NCI-H510A treated with DMSO at 0.1 percent for 48 hours (cell line): ENCODE measurements around the gene RAB26.

Source experiments
- DNase-seq: peaks from one replicate; lab custom pipeline; 2025; lab: John Stamatoyannopoulos, UW

Gene RAB26

DNA sequence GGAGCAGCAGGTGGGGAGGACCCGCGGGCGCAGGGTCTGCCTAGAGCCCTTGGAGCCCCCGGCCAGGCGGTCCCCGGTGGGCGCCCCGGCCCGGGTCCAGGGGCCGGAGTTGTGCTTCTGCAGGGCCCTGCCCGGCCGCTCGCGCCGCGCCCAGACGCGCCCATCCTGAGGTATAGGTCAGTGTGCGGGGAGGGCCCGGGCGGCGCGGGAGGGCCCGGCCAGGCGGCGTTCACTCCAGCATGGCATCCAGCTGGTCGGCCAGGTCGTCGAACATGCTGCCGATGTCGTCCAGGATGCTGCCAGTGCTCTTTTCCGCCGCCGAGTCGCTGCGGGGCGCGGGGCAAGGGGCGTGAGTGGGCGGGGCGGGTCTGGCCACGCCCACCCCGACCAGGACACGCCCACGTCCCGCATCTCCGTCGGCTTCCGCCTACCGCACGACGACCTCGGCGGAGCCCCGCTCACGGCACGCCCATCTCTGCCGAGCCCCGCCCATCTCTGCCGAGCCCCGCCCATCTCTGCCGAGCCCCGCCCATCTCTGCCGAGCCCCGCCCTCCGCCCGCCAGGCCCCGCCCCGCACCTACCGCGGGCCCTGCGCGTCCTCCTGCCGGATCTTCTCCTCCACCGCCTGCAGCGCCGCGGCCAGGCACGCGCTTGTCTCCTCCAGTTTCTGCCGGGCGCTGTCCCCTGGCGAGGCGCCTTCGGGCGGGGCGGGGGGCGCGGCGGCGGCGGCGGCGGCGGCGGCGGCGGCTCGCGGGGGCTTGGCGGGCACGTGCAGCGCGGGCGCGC, 30.1 kb downstream of the RAB26 start:
- no peak for DNase-seq

DNA sequence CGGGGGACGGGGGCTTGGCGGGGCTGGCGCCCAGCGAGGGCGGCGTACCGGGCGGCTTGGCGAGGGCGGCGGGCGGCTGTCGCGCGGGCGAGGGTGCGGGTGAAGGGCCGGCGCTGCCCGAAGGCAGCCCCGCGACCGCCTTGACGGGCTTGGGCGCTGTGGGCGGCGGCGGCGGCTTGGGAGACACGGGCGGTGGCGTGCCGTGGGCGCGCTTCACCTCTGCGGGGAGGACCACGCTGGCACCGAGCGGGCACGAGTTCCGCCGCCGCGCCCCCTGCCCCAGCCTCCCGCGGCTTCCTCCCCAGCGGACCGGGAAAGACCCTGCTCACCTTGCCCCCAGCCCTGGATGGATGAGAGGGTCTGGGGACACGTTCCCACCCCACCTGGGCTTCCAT, 30.7 kb downstream of the RAB26 start:
- DNase-seq = no peak

DNA sequence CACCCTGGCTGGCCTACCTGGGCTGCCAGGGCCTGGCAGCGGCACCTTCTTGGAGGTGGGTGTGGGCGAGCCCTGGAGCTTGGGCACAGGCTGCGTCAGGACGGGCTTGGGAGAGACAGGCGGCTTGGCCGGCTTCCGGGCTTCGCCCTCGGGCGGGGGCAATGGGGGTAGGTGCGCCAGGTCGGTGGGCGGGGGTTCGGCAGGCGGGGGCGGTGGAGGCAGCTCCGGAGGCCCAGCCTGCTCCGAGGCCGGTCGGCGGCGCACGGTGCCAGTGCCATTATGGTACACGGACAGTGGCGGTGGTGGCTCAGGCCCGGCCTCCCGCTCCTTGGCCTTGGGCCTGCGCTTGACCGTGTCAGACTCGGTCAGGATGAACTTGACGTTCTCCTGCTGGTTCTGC, 31.2 kb downstream of the RAB26 start:
- no peak for DNase-seq

- DNase-seq = no peak
Measured at GRCh38 chr16:2180461-2180860, 32.0 kb downstream of the RAB26 start.

DNA sequence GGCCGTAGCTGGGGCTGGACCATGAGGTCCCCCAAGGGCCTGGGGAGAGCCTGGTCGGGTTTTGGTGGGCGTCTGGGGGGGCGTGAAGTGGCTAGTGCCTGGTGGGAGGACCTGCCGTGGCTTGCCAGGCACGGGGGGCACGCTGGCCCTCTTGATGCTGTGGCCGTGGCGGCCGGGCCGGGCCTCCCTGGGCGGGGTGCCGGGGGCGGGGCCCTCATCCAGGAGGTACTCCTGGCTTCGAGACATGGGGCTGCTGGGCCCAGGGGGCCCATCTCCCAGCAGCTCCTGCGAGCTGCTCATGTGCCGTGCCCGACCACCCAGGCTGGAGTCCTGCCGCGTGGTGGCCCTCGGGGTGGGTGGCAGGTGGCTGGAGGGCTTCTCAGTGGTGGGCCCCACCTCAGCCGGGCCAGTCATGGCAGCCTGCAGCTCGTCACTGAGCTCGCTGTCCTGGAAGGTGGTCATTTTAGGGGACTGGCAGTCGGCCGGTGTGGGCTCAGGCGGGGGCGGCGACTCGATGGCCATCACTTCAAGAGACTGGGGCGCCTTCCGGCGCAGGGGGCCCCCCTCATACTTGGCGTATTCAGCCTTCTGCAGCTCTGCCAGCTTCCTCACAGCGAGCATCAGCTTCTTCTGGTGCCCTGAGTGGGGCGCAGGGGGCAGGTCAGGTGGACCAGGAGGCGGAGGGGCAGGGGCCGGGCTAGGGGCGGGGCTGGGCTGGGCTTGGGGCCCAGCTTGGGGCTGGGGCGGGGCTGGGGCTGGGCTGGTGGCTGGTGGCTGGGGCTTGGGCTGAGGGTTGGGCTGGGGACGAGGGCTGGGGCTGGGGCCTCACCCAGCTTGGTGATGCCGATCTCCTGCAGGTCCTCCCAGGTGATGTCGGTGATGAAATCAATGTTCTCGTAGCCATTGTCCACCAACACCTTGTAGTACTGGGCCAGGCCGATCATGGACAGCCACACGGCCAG, 32.8 kb downstream of the RAB26 start:
- DNase-seq = no peak

DNA sequence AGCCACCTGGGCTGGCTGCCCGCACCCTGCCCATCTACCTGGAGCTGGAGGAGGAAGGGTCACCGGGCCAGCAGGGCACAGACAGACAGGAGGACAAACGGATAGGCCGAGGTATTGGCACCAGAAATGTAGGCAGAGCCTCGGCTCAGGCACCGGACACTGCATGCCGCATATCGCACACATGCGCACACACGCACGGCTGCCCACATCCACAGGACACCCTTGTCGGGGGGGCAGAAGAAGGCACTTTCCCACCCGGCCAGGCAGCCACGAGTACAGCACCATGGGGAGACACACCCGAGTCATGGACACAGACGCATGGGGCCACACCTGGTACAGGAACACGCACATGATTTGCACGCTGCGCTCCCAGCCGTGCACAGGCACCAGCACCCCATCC, 33.5 kb downstream of the RAB26 start:
- DNase-seq = no peak

DNA sequence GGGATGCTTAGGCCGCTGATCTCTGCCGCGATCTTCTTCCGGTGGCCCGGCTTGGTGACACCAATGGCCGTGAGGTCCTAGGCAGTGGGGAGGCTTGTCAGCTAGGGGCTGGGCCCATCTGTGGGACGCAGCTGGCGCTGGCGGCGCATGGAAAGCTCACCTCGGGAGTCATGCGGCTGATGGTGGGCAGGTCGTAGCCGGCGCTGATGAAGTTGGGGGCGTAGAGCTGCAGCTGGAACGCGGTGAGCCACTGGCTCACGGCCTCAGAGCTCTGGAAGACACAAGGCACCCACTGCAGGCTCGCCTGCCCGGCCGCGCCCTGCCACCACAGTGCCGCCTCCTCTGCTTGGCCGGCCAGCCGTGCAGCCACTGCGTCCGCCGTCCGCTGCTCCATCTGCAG, 35.2 kb downstream of the RAB26 start:
- no peak for DNase-seq

DNA sequence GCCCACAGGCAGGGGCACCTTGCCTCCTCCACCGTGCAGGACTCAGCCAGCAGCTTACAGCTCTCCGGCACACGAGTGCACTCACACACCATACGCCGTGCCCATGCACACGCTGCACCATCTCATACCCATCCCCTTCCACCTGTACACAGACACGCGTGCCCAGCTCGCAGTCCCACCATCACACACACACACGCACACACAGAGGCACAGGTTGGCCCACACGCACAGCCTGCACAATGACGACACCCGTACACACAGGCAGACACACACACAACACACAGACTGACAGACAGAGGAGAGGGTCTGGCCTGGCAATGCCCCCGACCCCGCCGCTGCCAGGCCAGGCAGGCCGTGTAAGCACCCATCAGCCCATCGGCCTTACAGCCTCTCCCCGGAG, 35.9 kb downstream of the RAB26 start:
- no peak for DNase-seq

DNA sequence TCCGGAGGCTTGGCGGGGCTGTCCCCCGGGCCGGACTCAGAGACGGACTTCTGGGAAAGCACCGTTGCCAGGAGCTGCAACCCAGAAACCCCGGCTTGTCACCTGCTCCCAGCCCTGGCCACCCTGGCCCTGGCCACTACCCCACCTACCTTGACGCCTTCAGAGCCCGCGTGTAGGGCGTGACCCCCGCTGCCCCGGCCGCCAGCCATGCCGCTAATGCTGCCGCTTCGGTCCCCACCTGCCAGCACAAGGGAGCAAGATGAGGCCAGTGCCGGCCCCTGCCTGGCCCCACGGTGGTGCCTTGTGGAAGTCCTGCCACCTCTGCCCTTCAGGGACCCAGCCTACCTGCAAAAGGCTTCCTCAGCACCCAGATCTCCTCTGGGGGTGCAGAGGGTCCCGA, 36.5 kb downstream of the RAB26 start:
- DNase-seq = no peak

DNA sequence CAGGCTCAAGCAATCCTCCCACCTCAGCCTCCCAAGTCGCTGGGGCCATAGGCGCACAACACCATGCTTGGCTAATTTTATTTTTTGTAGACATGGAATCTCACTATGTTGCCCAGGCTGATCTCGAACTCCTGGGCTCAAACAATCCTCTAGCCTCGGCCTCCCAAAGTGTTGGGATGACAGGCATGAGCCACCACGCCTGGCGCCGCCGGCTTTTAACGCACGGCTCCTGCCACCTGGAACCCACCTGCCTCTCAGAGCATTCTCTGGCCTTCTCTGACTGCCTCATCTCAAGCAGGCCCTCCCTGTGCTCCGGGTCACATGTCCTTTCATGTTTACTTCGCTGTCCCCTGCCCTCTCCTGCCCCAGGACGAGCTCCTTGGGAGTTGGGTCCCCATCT, 37.6 kb downstream of the RAB26 start:
- DNase-seq = no peak

- DNase-seq = no peak
Measured at GRCh38 chr16:2186505-2186904, 38.1 kb downstream of the RAB26 start.

GRCh38 chr16:2187212-2187611, 38.8 kb downstream of the RAB26 start:
- DNase-seq = no peak

DNA sequence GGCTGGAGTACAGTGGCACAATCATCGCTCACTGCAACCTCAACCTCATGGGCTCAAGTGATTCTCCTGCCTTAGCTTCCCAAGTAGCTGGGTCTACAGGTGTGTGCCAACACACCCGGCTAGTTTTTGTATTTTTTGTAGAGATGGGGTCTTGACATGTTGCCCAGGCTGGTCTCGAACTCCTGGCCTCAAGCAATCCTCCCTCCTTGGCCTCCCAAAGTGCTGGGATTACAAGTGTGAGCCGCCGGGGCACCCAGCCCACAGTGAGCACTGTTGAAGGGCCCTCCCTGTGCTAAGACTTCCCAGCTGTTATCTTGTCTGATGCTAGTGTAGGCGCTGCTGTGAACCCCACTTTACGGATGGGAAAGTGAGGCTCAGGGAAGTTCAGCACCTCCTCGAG, 40.0 kb downstream of the RAB26 start:
- DNase-seq = no peak

GRCh38 chr16:2189252-2189893, 40.9 kb downstream of the RAB26 start:
- DNase-seq = no peak

GRCh38 chr16:2190002-2190658, 41.7 kb downstream of the RAB26 start:
- no peak for DNase-seq

GRCh38 chr16:2190659-2191445, 42.4 kb downstream of the RAB26 start:
- no peak for DNase-seq

DNA sequence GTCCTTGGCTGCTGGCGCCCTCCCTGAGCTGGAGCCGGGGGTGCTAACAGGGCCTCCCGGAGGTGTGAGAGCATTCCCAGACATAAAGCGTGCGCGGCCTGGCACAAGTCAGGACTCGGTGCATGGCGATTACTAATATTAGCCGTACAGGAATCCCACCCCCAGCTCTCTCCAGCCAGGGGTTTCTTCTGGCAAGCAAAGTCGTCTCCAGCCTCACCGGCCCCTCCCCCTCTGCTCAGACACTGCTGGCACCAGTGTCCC, 43.0 kb downstream of the RAB26 start:
- DNase-seq = no peak

DNA sequence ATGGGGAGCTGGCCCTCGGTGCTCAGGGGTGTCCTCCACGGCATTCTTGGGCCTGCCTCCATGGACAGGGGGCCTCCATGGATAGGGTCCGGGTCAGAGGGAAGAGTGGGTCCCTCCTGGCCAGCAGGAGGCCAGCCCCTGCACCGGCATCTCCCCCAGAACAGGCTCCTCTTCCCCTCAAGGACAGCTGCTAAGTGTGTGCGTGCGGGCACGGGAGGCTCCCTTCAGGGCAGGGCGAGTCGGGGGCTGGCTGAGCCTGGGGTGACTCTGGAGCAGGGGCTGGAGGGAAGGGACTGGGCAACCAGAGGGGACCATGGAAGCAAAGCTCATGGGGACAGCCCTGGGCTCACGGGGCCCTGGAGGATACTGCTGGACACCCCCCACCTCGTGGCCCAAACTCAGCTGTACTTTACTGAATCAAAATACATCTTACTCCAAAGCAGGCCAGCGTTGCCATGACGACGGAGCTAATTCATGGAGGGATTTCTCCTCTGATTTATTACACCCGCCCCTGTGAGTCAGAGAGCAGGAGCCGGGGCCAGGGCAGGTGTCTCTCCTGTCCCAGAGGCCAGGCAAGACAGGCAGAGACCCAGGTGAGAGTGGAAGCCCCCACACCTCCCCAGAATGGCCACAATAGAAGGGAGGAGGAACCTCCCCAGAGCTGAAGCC, 45.9 kb downstream of the RAB26 start:
- DNase-seq = no peak

- peak; percentile 53 for DNase-seq
Measured at GRCh38 chr16:2194852-2195321, 46.5 kb downstream of the RAB26 start.

GRCh38 chr16:2195322-2196161, 47.1 kb downstream of the RAB26 start:
- no peak for DNase-seq
